ENCODE results near the gene ULBP2.

GRCh38 chr6:149899926-149900619, 41.7 kb upstream of the ULBP2 start:
- no peak for TF ChIP-seq CTCF (IDR thresholded peaks at IDR 0.05)
- no peak for TF ChIP-seq POLR2A (IDR thresholded peaks at IDR 0.05)
